ENCODE results near the gene PITRM1. TPM values are rescaled to one million over a fixed set of nuclear protein-coding genes. Genes with fewer than 3 reads are reported as not detected.

Gene PITRM1
- total RNA-seq, 2 donors from 2014 or later, result 47.7 to 103 TPM

DNA sequence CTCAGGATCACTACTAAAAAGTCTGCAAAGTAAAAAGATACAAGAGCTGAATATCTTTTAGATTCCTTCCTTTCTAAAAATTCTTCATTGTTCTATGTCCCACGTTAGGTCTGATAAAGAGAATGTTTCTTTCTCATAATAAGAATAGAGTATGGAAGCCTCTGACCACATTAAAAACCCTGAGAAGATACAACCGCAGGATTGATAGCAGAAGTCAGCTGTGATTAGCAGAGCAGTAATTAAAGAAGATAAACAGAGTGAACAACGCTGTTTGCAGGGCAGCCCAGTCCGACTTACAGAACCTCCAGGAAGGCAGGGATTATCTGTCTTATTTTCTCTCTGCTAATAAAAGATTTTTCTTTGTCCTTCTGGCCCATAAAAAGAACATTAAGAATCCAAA, 31.4 kb upstream of the PITRM1 start:
- Histone ChIP-seq H3K27me3 (replicated peaks; ENCODE audit: insufficient read depth) (no peaks in the 10 kb centered on the region), H3K27ac (no peak overlapping the region), H3K4me3 (no peak overlapping the region), H3K36me3 (no peaks in the 10 kb centered on the region), H3K9me3 (no peaks in the 10 kb centered on the region), H3K4me1 (replicated peaks) (no peaks in the 10 kb centered on the region)
- DNase-seq (ENCODE audit: low spot score), result no peak
- intact Hi-C loops (cut with DNase I), result no loop called here
- WGBS, result 31% methylated on average over 4 of the region's 4 CpGs
- TF ChIP-seq POLR2AphosphoS5 (IDR thresholded peaks at IDR 0.05) (no peak), POLR2A (IDR thresholded peaks at IDR 0.05) (no peak)
- TF ChIP-seq, protein P1, sequence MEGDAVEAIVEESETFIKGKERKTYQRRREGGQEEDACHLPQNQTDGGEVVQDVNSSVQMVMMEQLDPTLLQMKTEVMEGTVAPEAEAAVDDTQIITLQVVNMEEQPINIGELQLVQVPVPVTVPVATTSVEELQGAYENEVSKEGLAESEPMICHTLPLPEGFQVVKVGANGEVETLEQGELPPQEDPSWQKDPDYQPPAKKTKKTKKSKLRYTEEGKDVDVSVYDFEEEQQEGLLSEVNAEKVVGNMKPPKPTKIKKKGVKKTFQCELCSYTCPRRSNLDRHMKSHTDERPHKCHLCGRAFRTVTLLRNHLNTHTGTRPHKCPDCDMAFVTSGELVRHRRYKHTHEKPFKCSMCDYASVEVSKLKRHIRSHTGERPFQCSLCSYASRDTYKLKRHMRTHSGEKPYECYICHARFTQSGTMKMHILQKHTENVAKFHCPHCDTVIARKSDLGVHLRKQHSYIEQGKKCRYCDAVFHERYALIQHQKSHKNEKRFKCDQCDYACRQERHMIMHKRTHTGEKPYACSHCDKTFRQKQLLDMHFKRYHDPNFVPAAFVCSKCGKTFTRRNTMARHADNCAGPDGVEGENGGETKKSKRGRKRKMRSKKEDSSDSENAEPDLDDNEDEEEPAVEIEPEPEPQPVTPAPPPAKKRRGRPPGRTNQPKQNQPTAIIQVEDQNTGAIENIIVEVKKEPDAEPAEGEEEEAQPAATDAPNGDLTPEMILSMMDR (IDR thresholded peaks at IDR 0.05), result no peak

- Histone ChIP-seq H3K36me3 (no peaks in the 10 kb centered on the region), H3K27me3 (replicated peaks; ENCODE audit: insufficient read depth) (no peaks in the 10 kb centered on the region), H3K4me1 (replicated peaks) (no peaks in the 10 kb centered on the region), H3K9me3 (no peaks in the 10 kb centered on the region), H3K27ac (no peak overlapping the region), H3K4me3 (no peak overlapping the region)
- DNase-seq (ENCODE audit: low spot score), result no peak
- WGBS, result 78% methylated on average over 11 of the region's 11 CpGs
- TF ChIP-seq POLR2AphosphoS5 (IDR thresholded peaks at IDR 0.05) (no peak), POLR2A (IDR thresholded peaks at IDR 0.05) (no peak)
- TF ChIP-seq, protein P1 (IDR thresholded peaks at IDR 0.05), result no peak
- intact Hi-C loops (cut with DNase I), result no loop called here
Observed at GRCh38 chr10:3203016-3203811, 30.6 kb upstream of the PITRM1 start.

DNA sequence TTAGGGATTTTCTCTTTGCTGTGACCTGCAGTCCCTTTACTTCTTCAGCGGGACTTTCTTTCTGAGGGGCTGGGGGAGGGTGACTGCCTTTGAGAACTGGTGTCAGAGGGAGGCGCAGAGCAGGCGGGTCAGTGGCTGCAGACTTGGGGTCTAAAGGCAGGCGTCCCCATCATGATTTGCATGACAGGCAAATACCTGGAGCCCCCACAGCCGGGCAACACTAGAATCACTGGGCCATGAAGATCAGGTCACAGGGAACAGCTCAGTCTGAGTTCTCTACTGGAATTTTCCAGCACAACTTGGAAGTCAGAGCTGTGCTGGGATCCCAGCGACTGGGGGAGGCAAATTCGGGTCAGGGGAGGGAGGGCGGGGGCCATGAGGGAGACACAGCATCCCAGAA, 29.2 kb upstream of the PITRM1 start:
- intact Hi-C loops (cut with DNase I), result no loop called here
- no peak for DNase-seq (ENCODE audit: low spot score)
- WGBS, result 73% methylated on average over 8 of the region's 8 CpGs

DNA sequence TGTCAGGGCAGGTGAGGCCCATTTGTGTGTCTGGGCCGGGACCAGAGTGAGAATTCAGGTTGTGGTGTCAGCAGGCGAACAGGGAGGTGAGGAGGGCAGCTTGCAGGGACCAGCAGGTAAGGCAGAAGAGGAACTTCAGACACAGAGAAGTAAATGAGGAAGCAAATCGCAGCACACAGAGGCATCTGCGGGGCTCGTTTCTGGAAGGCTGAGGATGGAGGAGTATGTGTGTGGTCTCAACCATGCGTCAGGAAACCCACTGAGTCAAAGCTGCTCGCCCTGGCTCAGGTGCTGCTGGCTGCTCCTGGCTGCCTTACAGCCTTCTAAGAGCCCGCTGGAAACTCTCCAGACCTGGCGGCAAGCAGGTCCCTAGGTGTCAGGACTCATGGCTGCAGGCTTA, 26.9 kb upstream of the PITRM1 start:
- WGBS, result 81% methylated on average over 9 of the region's 9 CpGs
- H3K9me3 ChIP-seq, result no peaks in the 10 kb centered on the region
- no peaks in the 10 kb centered on the region for H3K27me3 ChIP-seq (replicated peaks; ENCODE audit: insufficient read depth)
- H3K4me1 ChIP-seq (replicated peaks), result no peaks in the 10 kb centered on the region
- intact Hi-C loops (cut with DNase I), result loop anchor here (5.0 to 10.0 kb wide), 4 partner anchors 38 to 1573 kb away; no protein-coding TSS in a partner anchor
- DNase-seq (ENCODE audit: low spot score), result no peak
- no peak overlapping the region for H3K4me3 ChIP-seq
- H3K36me3 ChIP-seq, result no peaks in the 10 kb centered on the region
- TF ChIP-seq, protein P1 (IDR thresholded peaks at IDR 0.05), result no peak
- TF ChIP-seq POLR2AphosphoS5 (IDR thresholded peaks at IDR 0.05) (no peak), POLR2A (IDR thresholded peaks at IDR 0.05) (no peak)
- H3K27ac ChIP-seq, result no peak overlapping the region

More for the DNA sequence above, 29.2 kb upstream of the PITRM1 start:
- Histone ChIP-seq H3K27me3 (replicated peaks; ENCODE audit: insufficient read depth) (no peaks in the 10 kb centered on the region), H3K4me3 (no peak overlapping the region), H3K9me3 (no peaks in the 10 kb centered on the region), H3K36me3 (no peaks in the 10 kb centered on the region), H3K4me1 (replicated peaks) (no peaks in the 10 kb centered on the region), H3K27ac (no peak overlapping the region)
- no peak for TF ChIP-seq POLR2A (IDR thresholded peaks at IDR 0.05)
- TF ChIP-seq, protein P1 (IDR thresholded peaks at IDR 0.05), result no peak
- no peak for TF ChIP-seq POLR2AphosphoS5 (IDR thresholded peaks at IDR 0.05)

DNA sequence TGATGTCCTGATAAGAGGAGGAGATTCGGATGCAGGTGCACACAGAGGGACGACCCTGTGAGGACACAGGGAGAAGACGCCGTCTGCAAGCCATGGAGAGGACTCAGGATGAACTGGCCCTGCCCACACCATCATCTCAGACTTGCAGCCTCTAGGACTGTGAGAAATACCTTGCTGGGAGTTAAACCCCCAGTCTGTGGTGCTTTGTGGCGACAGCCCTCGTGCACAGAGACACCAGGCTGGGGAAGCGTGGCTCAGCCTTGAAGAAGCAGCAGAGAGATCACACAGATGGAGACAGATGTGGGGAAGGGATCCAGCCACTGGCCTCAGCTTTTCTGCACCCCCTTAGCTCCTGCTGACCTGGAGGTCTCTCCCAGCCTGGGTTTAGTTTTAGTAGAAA, 26.3 kb upstream of the PITRM1 start:
- intact Hi-C loops (cut with DNase I), result loop anchor here (5.0 to 10.0 kb wide), 4 partner anchors 38 to 1573 kb away; no protein-coding TSS in a partner anchor
- no peak for DNase-seq (ENCODE audit: low spot score)
- H3K9me3 ChIP-seq, result no peaks in the 10 kb centered on the region

More for the DNA sequence above, 26.3 kb upstream of the PITRM1 start:
- no peak overlapping the region for H3K4me3 ChIP-seq
- H3K27ac ChIP-seq, result no peak overlapping the region
- TF ChIP-seq, protein P1 (IDR thresholded peaks at IDR 0.05), result no peak
- 91% methylated on average over 7 of the region's 7 CpGs for WGBS
- H3K36me3 ChIP-seq, result no peaks in the 10 kb centered on the region
- no peaks in the 10 kb centered on the region for H3K4me1 ChIP-seq (replicated peaks)
- no peaks in the 10 kb centered on the region for H3K27me3 ChIP-seq (replicated peaks; ENCODE audit: insufficient read depth)
